SK-N-SH (cell line): ENCODE results near the gene SLC39A3. TPM values are rescaled to one million over a fixed set of nuclear protein-coding genes. Genes with fewer than 3 reads are reported as not detected.

ENCODE experiments used
- CTCF ChIA-PET: fragments of 300-600, 350-600 bp; formaldehyde crosslinking; extraction: SDS; loops from one replicate; lab custom pipeline; 2021; lab: Yijun Ruan, JAX
- POLR2A ChIA-PET: fragments of 350-600 bp; sonication (Branson Sonifier 250); formaldehyde crosslinking; extraction: SDS; loops from one replicate; lab custom pipeline; 2020; ENCODE audit warnings: antibody characterized with exemption, inconsistent platforms; lab: Yijun Ruan, JAX
- DNase-seq: peaks from one replicate; pipeline ENCODE4 v3.0.0; 2012
- H2AFZ ChIP-seq: fragments of 200-600 bp; sonication (generic); 2 replicates; pipeline ENCODE4 v1.8.1; 2016; ENCODE audit warnings: antibody characterized with exemption, mild to moderate bottlenecking, low read depth
- H3F3A ChIP-seq: fragments of 200-600 bp; sonication (generic); replicated peaks from 2 replicates; pipeline ENCODE3; 2016; ENCODE audit warnings: antibody characterized with exemption, mild to moderate bottlenecking; ENCODE audit not compliant: insufficient read depth
- H3K27ac ChIP-seq, 2 experiments: fragments of 200-500 bp in 1 of 2; fragments of 200-600 bp in 1 of 2; sonication (Bioruptor generic) in 1 of 2; sonication (generic), shearing (Covaris generic) in 1 of 2; 2 replicates each; pipeline versions ENCODE4 v1.5.1 to v1.6.1; 2014 to 2016; ENCODE audit warnings: low read depth in 2 of 2, inconsistent platforms in 1 of 2, low read length in 1 of 2, mild to moderate bottlenecking in 1 of 2, mixed read lengths in 1 of 2
- H3K27me3 ChIP-seq: fragments of 200-600 bp; sonication (generic), shearing (Covaris generic); 2 replicates; pipeline ENCODE4 v1.6.1; 2016; ENCODE audit warnings: mixed run types; ENCODE audit not compliant: insufficient read depth
- H3K36me3 ChIP-seq, 2 experiments: fragments of 200-500 bp in 1 of 2; fragments of 200-600 bp in 1 of 2; sonication (Bioruptor generic) in 1 of 2; sonication (generic) in 1 of 2; replicated peaks in 1 of 2; 2 replicates each; pipeline versions ENCODE3 to v1.5.1; 2014 to 2016; ENCODE audit warnings: low read length in 1 of 2, mild to moderate bottlenecking in 1 of 2; ENCODE audit not compliant: insufficient read depth in 2 of 2, control insufficient read depth in 1 of 2
- H3K4me1 ChIP-seq, 2 experiments: fragments of 200-500 bp in 1 of 2; fragments of 200-600 bp in 1 of 2; sonication (Bioruptor generic) in 1 of 2; sonication (generic), shearing (Covaris generic) in 1 of 2; 2 replicates each; pipeline versions ENCODE4 v1.5.1 to v1.6.1; 2014 to 2016; ENCODE audit warnings: low read depth in 1 of 2, low read length in 1 of 2, mixed run types in 1 of 2; ENCODE audit not compliant: insufficient read depth in 2 of 2, control insufficient read depth in 1 of 2
- H3K4me2 ChIP-seq: fragments of 200-600 bp; sonication (generic), shearing (Covaris generic); 2 replicates; pipeline ENCODE4 v1.6.1; 2017; ENCODE audit warnings: mixed run types
- H3K4me3 ChIP-seq, 2 experiments: fragments of 200-500 bp in 1 of 2; fragments of 200-600 bp in 1 of 2; sonication (Bioruptor generic) in 1 of 2; sonication (generic), shearing (Covaris generic) in 1 of 2; 2 replicates each; pipeline versions ENCODE4 v1.5.1 to v1.8.1; 2014 to 2016; ENCODE audit warnings: low read depth in 2 of 2, inconsistent platforms in 1 of 2, low read length in 1 of 2, mild to moderate bottlenecking in 1 of 2, mixed read lengths in 1 of 2, moderate library complexity in 1 of 2
- H3K79me2 ChIP-seq: fragments of 200-600 bp; sonication (generic); 2 replicates; pipeline ENCODE4 v1.8.1; 2017; ENCODE audit warnings: mild to moderate bottlenecking; ENCODE audit not compliant: insufficient read depth
- H3K9ac ChIP-seq: fragments of 200-600 bp; sonication (generic); 2 replicates; pipeline ENCODE4 v1.6.1; 2017; ENCODE audit warnings: mixed run types
- H3K9me2 ChIP-seq: fragments of 200-600 bp; sonication (generic); 2 replicates; pipeline ENCODE4 v1.6.1; 2017; ENCODE audit warnings: mixed run types
- H3K9me3 ChIP-seq: fragments of 200-600 bp; sonication (generic); 2 replicates; pipeline ENCODE4 v1.6.1; 2017; ENCODE audit warnings: mixed run types, mild to moderate bottlenecking, moderate library complexity
- H4K20me1 ChIP-seq: fragments of 200-600 bp; sonication (generic); 2 replicates; pipeline ENCODE4 v1.6.1; 2017; ENCODE audit warnings: mild to moderate bottlenecking, mixed run types; ENCODE audit not compliant: insufficient read depth
- CTCF ChIP-seq: fragments of 200-600 bp; sonication (generic); IDR thresholded peaks from 2 replicates; pipeline ENCODE4 v1.6.1; 2017; ENCODE audit warnings: antibody characterized with exemption, mild to moderate bottlenecking, moderate library complexity
- ELF1 ChIP-seq: IDR thresholded peaks from 2 replicates; pipeline ENCODE4 v1.4.0; 2012
- FOXJ3 ChIP-seq: sonication (generic); formaldehyde crosslinking; IDR thresholded peaks from 2 replicates; pipeline ENCODE4 v1.5.1; 2020; ENCODE audit warnings: mild to moderate bottlenecking, missing genetic modification reagents
- FOXM1 ChIP-seq: IDR thresholded peaks from 2 replicates; pipeline ENCODE4 v1.4.0; 2012; ENCODE audit warnings: low read depth, mild to moderate bottlenecking
- MEF2A ChIP-seq: IDR thresholded peaks from 2 replicates; pipeline ENCODE4 v1.4.0; 2012; ENCODE audit warnings: low read depth, borderline replicate concordance
- MXI1 ChIP-seq: IDR thresholded peaks from 2 replicates; pipeline ENCODE4 v1.6.1; 2012; ENCODE audit warnings: mild to moderate bottlenecking, low read depth, low read length, improper control_type of control experiment
- NFIC ChIP-seq: IDR thresholded peaks from 2 replicates; pipeline ENCODE4 v1.4.0; 2012; ENCODE audit warnings: borderline replicate concordance
- PBX3 ChIP-seq: IDR thresholded peaks from 2 replicates; pipeline ENCODE4; 2012
- POLR2AphosphoS5 ChIP-seq: IDR thresholded peaks from 2 replicates; pipeline ENCODE4 v1.6.1; 2012; ENCODE audit warnings: low read depth, low read length
- RFX5 ChIP-seq: IDR thresholded peaks from 2 replicates; pipeline ENCODE4 v1.6.1; 2012; ENCODE audit warnings: mild to moderate bottlenecking, improper control_type of control experiment, low read length
- RXRA ChIP-seq: IDR thresholded peaks from 2 replicates; pipeline ENCODE4 v1.4.0; 2012; ENCODE audit warnings: low read depth, mild to moderate bottlenecking, borderline replicate concordance
- SMC3 ChIP-seq: IDR thresholded peaks from 2 replicates; pipeline ENCODE4 v1.6.1; 2012; ENCODE audit warnings: low read depth, low read length, improper control_type of control experiment
- TEAD4 ChIP-seq: IDR thresholded peaks from 2 replicates; pipeline ENCODE4 v1.4.0; 2012; ENCODE audit warnings: mild to moderate bottlenecking, borderline replicate concordance; ENCODE audit not compliant: insufficient read depth
- YY1 ChIP-seq: IDR thresholded peaks from 2 replicates; pipeline ENCODE4 v1.4.0; 2012; ENCODE audit warnings: low read depth, mild to moderate bottlenecking
- WGBS: methylation state at CpG from one replicate; pipeline ENCODE4 v1.1.6; 2017; ENCODE audit warnings: low lambda C conversion rate; 5-methylcytosine and 5-hydroxymethylcytosine counted together
- polyA plus RNA-seq, 3 experiments: library from polyadenylated mRNA; depleted of rRNA; stranded (reverse); fragments of >200 nt; gene quantifications; 2 replicates each; pipeline ENCODE4 v1.2.3, GENCODE V29; 2012
- TF ChIP-seq, protein P1 (sequence below): IDR thresholded peaks from 2 replicates; pipeline ENCODE4 v1.4.0; 2012; ENCODE audit warnings: low read depth, borderline replicate concordance
- TF ChIP-seq, protein P2 (sequence below): IDR thresholded peaks from 2 replicates; pipeline ENCODE4 v1.6.1; 2012; ENCODE audit warnings: mild to moderate bottlenecking, low read depth, low read length, moderate library complexity

The SLC39A3 gene
- polyA plus RNA-seq, 1 of the 3 experiments (the other 2 are of a cell fraction), result 45.2 TPM

DNA sequence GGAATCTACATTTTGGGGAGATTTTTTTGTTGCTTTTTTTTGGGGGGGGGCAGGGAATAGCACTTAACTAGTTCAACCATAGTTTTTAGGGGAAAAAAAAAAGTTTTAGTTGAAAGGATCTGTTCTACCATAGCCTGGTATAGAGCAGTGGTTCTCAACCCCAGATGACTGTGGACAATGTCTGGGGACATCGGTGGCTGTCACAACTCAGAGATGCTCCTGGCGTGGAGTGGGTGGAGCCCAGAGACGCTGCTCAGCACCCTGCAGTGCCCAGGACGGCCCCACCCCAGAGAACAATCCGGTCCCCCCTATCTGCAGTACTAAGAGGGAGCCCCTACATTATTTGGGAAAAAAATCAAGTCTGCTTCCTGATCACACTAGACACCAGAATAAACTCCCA lies 45.6 kb downstream of the SLC39A3 start:
- no peaks in the 10 kb centered on the region for H3F3A ChIP-seq
- no peak overlapping the region for H3K27ac ChIP-seq
- H4K20me1 ChIP-seq, result no peaks in the 10 kb centered on the region
- CTCF ChIA-PET, result interaction anchor here (1.5 kb wide), 1 partner anchor 55 kb away, joined by 5 read pairs; no protein-coding TSS in a partner anchor
- no peaks in the 10 kb centered on the region for H3K27me3 ChIP-seq
- no peaks in the 10 kb centered on the region for H3K79me2 ChIP-seq
- no peak for TF ChIP-seq RXRA
- TF ChIP-seq, protein P1, sequence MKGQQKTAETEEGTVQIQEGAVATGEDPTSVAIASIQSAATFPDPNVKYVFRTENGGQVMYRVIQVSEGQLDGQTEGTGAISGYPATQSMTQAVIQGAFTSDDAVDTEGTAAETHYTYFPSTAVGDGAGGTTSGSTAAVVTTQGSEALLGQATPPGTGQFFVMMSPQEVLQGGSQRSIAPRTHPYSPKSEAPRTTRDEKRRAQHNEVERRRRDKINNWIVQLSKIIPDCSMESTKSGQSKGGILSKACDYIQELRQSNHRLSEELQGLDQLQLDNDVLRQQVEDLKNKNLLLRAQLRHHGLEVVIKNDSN, result no peak
- TF ChIP-seq MXI1, result no peak
- TF ChIP-seq TEAD4, result no peak
- TF ChIP-seq RFX5, result no peak
- TF ChIP-seq NFIC, result no peak
- TF ChIP-seq FOXJ3 (CRISPR knock-in tag), result no peak
- TF ChIP-seq ELF1, result no peak
- no peak for TF ChIP-seq SMC3
- no peak for TF ChIP-seq YY1
- no peak for TF ChIP-seq POLR2AphosphoS5
- no peak for TF ChIP-seq FOXM1
- TF ChIP-seq, protein P2, sequence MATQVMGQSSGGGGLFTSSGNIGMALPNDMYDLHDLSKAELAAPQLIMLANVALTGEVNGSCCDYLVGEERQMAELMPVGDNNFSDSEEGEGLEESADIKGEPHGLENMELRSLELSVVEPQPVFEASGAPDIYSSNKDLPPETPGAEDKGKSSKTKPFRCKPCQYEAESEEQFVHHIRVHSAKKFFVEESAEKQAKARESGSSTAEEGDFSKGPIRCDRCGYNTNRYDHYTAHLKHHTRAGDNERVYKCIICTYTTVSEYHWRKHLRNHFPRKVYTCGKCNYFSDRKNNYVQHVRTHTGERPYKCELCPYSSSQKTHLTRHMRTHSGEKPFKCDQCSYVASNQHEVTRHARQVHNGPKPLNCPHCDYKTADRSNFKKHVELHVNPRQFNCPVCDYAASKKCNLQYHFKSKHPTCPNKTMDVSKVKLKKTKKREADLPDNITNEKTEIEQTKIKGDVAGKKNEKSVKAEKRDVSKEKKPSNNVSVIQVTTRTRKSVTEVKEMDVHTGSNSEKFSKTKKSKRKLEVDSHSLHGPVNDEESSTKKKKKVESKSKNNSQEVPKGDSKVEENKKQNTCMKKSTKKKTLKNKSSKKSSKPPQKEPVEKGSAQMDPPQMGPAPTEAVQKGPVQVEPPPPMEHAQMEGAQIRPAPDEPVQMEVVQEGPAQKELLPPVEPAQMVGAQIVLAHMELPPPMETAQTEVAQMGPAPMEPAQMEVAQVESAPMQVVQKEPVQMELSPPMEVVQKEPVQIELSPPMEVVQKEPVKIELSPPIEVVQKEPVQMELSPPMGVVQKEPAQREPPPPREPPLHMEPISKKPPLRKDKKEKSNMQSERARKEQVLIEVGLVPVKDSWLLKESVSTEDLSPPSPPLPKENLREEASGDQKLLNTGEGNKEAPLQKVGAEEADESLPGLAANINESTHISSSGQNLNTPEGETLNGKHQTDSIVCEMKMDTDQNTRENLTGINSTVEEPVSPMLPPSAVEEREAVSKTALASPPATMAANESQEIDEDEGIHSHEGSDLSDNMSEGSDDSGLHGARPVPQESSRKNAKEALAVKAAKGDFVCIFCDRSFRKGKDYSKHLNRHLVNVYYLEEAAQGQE, result no peak
- TF ChIP-seq PBX3, result no peak
- TF ChIP-seq MEF2A, result no peak
- no peak for TF ChIP-seq CTCF
- TF ChIP-seq, all 33 proteins: peak for 0
- WGBS, result 73% methylated on average over 3 of the region's 5 CpGs
- Histone ChIP-seq H3K36me3 (no peaks in the 10 kb centered on the region), H3K9me2 (no peaks in the 10 kb centered on the region), H3K9ac (no peak overlapping the region), H2AFZ (no peak overlapping the region), H3K4me3 (no peak overlapping the region), H3K9me3 (no peaks in the 10 kb centered on the region), H3K4me2 (no peak overlapping the region), H3K4me1 (no peaks in the 10 kb centered on the region; a peak in 1 of 4 replicates)
- POLR2A ChIA-PET, result no interaction called here
- DNase-seq, result no peak
